SIG-M5 treated with dmso at 0.1 percent for 504 hours (cell line): ENCODE data around the gene ZFYVE28.
"Not testable (repeated sequence)": the region's sequence is repeated elsewhere in the genome, so short reads cannot be mapped to it uniquely, and the experiment has no call there.

Experiments used
- DNase-seq: peaks from one replicate; lab custom pipeline; 2025; ENCODE audit not compliant: unreplicated experiment; lab: John Stamatoyannopoulos, UW

Gene ZFYVE28

GRCh38 chr4:2393353-2394270 is 24.8 kb downstream of the ZFYVE28 start:
- DNase-seq = no peak

GRCh38 chr4:2390784-2391421 is 27.5 kb downstream of the ZFYVE28 start:
- DNase-seq = no peak

- no peak for DNase-seq
These were observed 28.3 kb downstream of the ZFYVE28 start for GRCh38 chr4:2390146-2390545.

GRCh38 chr4:2389691-2390090 is 28.8 kb downstream of the ZFYVE28 start:
- DNase-seq = no peak

GRCh38 chr4:2388429-2389182 is 29.8 kb downstream of the ZFYVE28 start:
- no peak for DNase-seq

GRCh38 chr4:2387829-2388228 is 30.6 kb downstream of the ZFYVE28 start:
- no peak for DNase-seq

DNA sequence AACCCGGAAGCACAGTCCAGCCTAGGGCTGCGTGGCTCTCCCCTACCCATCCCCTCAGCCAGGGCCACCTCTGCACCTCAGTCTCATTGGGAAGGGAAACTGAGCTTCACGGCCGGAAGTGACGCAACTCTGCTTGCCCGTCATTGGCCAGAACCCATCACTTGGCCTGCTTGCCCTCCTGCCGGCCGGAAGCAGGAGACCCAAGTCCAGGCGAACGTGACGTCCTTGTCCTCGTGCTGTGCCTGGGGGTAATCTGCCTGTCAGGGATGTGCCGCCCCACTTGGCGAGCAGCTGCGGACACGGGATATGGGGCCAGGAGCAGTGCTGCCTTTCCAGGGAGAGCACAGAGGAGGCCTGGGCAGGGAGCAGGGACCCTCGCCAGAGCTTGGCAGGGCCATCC is 31.2 kb downstream of the ZFYVE28 start:
- no peak for DNase-seq

DNA sequence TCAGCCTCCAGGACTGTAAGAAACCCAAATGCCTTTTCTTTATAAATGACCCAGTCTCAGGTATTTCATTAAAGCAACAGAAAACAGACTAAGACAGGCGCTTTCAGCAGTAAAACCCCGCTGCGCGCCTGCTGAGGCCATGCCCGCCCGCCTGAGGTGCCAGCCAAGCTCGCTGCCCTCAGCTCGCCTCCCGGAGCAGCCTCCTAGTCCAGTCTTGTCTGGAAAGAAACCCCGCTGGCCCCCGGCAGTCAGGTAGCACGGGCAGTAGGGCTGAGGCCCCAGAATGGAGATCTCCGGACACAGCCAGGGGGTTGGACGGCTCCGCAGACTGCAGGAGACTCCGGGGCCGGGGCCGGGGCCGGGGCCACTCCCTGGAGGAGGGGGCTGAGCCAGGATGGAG is 31.7 kb downstream of the ZFYVE28 start:
- no peak for DNase-seq

DNA sequence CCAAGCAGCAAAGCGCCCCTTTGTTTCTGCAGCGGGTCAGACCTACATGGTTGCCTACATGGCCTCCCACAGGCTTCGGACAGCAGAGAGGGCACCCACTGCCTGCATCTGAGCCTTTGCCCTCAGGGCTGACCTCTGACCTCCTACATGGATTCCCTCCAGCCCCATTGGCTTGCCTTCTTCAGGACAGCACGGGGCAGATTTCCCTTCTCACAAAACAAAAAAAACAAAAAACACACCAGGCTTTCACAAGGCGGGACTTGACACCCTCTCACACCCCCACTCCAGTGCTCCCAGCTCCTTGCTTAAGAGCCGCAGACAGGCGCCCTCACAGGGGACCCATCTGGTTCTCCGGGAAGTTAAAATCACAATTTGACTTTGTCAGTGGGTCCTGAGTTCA is 32.9 kb downstream of the ZFYVE28 start:
- no peak for DNase-seq

DNA sequence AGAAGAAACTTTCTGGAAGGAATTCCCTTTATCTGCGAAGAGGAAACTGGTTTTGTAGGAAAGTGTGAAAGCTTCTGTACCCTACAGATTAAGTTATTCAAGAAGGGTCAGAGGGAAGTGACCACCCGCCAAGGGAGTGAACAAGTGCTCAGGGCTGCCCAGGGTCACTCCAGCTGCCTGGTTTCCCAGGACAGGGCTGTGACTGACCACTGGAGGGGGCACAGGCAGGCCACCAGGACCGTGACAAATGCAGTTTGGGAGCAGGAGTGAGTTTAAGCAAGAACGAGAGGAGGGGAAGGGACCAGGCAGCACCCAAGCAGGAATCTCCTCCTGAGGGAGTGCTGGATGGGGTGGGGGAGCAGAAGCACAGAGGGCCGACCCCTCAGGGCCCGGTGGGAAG is 34.2 kb downstream of the ZFYVE28 start:
- DNase-seq = no peak

DNA sequence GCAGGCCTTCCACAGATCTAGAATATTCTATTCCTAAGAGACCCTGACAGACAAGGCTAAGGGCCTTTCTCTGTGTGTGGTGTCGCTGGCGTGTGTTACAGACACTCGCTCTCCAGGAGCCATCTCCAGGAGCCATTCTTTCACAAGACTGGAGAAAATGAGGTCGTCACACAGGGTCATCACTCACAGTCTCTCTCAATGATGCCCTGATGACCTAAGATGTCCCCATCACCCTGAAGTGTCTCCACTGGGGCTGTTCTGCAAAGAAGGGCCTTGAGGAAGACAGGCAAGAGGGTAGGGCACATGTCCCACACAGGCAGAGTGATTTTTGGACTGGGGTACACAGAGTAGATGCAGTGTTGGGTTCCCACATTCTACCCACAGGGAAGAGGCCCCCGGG is 34.7 kb downstream of the ZFYVE28 start:
- no peak for DNase-seq

GRCh38 chr4:2383220-2383631 is 35.2 kb downstream of the ZFYVE28 start:
- DNase-seq = not testable (repeated sequence)

GRCh38 chr4:2382769-2383202 is 35.7 kb downstream of the ZFYVE28 start:
- DNase-seq = not testable (repeated sequence)

GRCh38 chr4:2380589-2380988 is 37.9 kb downstream of the ZFYVE28 start:
- DNase-seq = not testable (repeated sequence)

DNA sequence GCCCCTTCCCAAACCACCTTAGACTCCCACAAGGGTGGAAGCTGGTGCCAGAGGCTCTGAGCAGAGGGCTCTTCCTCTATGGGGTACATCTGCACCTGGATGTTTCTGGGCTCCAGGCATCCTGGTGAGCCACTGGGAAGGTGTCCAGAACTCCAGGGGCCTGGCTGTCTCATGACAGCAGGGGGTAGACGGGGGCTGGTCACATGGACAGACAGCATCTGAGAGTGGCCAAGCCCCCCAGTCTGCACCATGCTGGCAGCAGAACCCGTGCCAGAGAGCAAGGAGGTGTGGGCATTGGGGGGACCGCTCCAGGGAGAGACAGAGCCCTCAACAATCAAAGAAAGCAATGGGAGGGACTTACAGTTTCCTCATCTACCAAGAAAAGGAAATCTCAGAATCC is 39.5 kb downstream of the ZFYVE28 start:
- no peak for DNase-seq

- DNase-seq = no peak
These were observed 40.0 kb downstream of the ZFYVE28 start for GRCh38 chr4:2378401-2378800.

DNA sequence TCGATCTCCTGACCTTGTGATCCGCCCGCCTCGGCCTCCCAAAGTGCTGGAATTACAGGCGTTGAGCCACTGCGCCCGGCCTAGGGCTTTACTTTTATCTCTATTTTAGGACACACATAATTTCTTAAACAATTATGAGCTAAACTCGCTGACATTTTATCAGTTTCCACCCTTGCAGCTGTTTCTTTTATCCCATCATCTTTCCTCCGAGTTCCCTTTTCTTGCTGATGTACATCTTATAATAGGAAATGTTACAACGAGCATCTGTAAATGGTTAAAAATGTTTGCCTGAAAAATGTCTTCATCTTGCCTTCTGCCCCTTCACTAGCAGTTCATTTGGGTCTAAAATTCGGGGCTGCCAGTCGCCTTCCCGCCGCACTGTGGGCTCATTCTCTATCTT is 41.2 kb downstream of the ZFYVE28 start:
- no peak for DNase-seq

DNA sequence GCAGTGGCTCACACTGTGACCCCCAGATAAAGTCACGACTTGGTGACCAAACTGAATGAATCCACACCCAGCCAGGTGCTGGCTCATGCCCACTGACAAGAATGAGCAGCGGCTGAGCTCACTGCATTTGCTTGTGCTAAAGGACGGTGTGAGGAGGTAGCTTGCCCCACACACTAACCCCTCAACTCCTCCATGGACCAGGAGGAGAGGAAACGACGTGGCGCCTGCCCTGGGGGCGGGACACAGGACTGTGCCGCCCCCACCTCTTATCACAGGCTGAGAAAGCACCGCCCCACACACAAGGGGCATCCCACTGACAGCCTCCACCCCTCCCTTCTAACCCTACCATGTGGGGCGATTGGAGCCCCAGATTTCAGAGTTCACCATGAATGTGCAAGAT is 43.0 kb downstream of the ZFYVE28 start:
- no peak for DNase-seq

DNA sequence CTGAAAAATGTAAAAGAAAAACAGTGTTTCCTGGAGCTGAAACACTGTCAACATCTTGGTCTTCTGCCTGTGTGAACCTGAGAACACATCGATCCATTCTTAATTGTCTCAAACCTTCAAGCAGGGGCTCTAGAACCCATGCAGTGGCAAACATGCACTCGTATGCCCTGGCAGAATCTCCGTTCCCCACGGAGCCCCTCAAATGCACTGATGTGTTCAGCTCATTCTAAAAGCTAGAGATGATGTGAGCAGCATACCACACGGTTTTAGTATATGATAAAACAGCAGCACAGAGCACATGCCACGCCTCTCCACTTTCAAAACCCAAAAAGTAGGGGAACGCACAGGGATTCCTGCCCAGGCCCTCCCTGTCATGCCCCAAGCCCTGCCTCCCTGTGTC is 44.9 kb downstream of the ZFYVE28 start:
- no peak for DNase-seq

DNA sequence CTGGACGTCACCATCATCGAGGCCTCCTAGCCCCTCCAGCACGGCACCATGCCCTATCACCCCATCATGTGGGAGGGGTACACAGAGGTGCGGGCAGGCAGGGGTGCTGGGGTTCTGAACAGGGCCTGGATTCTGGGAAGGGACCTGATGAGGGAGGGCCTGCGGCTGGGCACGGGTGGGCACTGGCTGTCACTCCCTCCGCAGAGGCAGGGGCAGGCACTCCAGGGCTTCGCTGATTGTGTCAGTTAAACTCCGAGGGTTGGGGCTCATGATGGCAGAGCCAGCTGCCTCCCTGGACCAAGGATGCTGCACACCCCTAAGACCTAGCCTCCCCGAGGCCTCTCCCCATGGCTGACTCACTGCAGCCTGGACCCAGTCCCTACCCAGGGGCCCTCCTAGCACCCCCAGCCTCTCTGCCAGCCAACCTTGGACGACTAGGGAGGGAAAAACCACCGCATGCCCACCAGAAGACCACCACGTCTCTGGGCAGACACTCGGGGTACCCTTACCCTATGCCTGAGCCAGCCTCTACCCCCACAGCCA is 45.9 kb downstream of the ZFYVE28 start:
- DNase-seq = no peak

GRCh38 chr4:2371765-2372487 is 46.5 kb downstream of the ZFYVE28 start:
- DNase-seq = no peak
